Measurements from ENCODE around the gene BCCIP.

BCCIP gene

GRCh38 chr10:125797994-125798662, 25.2 kb upstream of the BCCIP start:
- no peak for DNase-seq (ENCODE audit: low spot score)

- no peak for DNase-seq (ENCODE audit: low spot score)
Observed at GRCh38 chr10:125799451-125800182, 23.7 kb upstream of the BCCIP start.

DNA sequence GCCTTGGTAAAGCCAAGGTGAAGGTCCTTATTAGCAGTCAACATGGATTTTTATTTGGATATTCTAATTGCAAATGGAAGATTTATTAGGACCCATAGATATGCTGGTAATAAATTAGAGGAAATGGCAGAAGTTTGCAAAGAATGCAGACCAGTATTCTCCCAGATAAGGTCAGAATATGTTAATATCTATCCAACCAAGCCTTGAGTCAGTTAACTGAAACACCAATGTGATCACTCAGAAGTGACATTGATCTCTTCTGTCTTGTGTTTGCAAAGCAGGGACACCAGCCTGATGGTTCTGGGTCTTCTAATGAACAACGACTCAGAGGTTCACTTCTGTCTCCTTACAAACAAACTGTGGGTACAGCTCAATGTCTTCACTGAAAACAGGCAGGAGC, 21.8 kb upstream of the BCCIP start:
- no peak for DNase-seq (ENCODE audit: low spot score)

GRCh38 chr10:125802131-125802530, 21.2 kb upstream of the BCCIP start:
- DNase-seq (ENCODE audit: low spot score) = no peak

DNA sequence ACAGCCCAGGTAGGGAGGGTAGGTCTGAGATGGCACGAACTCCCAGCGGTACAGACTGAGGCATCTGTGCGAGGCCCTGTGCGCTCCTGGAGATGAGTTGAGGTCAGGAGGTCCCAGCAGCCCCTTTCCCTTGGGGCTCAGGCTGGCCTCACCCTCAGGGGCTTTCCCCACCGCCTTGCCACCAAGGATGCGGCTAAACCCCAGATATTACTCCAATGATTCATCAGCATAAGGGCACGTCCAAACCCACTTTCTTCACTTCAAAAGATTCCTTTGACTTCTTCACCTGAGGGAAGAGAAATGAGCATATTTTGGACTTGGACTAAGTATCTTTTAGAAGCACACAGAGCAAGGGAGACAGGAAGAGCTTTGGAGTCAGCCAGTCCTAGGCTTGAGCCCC, 20.6 kb upstream of the BCCIP start:
- no peak for DNase-seq (ENCODE audit: low spot score)

DNA sequence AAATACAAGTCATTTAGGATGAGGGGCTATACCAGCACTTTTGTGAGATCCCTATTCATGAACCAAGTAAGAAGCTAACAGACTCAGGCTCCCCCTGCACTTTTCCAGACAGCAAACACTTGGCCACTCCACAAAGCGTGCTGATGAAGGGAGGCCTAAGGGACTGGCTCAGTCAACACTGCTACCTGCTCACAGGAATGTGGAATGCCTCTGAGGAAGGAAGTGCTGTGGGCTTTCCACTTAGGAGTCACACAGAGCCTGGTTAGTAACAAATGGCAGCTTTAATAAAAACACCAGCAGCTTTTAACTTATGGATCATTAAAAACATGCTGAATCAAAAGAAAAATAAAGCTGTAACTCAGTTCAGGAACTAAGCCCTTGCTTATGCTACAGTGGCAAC, 15.3 kb upstream of the BCCIP start:
- DNase-seq (ENCODE audit: low spot score) = no peak

GRCh38 chr10:125811251-125811650, 12.1 kb upstream of the BCCIP start:
- no peak for DNase-seq (ENCODE audit: low spot score)

DNA sequence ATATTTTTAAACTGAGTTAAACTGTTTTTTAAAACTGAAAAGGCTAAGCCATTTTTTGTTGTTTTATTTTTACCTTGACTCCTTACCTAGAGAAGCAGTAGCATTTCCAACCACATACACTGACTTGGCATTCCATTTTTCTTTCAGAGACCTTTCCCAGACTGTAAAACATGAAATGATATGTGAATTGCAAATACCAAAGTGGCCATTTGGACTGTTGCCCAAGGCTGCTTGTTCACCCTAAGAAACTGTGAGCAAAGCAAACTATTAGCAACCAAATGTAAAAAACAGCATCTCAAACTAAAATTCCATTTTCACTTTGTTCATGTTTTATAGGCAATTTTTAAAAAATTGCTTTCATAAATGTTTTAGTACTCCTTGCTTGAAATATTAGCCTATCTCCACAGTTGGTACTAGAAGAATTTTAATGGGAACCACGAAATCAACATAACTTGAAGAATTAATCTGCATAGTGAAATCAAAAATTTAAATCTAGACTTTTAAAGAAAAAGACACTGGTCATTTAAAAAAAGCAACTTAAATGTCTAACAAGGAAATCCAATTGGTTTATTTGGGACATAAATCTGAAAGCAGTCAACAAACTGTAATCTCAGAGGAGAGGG, 11.1 kb upstream of the BCCIP start:
- DNase-seq (ENCODE audit: low spot score) = no peak

DNA sequence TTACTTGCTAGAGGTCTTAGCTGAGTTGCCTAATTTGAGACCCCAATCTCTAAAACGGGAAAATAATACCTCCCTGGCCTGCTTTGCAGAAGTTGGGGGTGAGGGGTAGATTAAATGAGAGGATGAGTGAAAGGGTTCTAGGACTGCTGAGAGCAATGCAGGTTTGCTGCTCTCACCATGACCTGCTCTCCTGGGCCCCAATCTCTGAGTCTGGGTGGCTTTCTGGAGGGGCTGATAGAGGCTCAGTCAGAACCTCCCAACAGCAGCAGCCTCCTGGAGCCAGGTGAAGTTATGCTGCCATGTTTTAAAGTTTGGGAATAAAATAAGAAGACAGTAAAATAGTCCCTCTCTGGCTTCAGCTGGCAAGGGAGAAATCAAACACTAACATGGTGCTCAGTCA, 7.6 kb upstream of the BCCIP start:
- DNase-seq (ENCODE audit: low spot score) = no peak

DNA sequence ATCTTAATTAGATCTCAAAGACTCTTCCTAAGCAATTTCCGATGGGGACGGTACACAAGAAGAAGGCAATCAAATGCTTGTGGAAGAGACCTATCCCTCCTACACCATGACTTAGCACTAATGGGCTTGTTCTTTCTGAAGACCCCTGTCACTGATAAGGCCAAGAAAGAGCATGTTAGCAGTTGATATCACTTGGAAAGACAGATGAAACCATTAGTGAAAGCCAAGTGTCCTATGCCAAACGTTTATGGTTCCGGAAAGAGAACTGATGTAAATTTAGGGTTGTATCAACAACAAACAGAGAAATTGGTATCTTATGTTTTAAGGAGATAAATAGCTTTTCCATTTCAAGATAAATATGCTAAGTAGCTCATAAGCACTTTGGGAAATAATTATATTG, 6.8 kb upstream of the BCCIP start:
- DNase-seq (ENCODE audit: low spot score) = no peak

DNA sequence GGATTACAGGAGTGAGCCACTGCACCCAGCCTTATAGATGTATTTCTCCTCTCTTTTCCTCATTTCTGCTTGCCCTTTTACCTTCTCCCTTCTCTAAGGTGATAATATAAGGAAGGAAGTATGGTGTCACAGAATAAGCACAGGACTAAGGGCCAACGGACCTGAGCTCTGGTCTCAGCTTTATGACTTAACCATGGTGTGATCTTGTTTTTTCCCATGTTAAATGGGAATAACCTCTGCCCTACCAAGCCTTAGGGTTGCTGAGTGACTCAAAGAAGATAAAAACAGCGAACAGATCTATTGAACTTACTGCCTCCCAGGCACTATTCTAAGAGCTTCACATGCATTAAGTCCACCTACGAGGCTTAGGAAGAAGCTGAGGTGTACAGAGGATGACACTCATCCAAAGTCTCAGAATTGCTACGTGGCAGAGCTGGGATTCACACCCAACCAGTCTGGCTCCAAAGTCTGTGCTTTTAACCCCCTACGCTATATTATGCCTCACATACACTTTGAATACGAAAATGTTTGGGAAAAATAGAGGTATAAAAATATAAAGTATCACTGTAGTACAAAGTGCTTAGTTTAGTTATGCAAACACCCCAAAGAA, 5.9 kb upstream of the BCCIP start:
- no peak for DNase-seq (ENCODE audit: low spot score)

DNA sequence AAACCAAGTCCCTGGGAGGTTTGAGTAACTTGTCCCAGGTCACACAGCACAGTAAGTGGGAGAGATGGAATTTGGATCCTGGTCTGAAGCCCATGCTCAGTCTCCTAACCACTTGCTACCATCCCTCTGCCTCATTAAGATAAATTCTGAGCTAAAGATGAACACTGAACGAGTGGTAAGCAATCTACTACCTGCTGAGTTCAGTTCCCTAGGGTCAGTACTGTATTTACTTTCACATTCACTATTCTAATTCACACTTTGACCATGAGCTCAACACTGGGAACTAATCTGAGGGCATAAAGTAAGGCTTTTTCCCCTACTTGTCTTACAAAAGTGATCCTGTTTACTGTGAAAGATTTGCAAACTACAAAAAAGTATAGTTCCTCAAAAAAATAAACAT, 2.6 kb upstream of the BCCIP start:
- no peak for DNase-seq (ENCODE audit: low spot score)

- DNase-seq (ENCODE audit: low spot score) = no peak
Observed at GRCh38 chr10:125823663-125824251, 411 bp downstream of the BCCIP start.

DNA sequence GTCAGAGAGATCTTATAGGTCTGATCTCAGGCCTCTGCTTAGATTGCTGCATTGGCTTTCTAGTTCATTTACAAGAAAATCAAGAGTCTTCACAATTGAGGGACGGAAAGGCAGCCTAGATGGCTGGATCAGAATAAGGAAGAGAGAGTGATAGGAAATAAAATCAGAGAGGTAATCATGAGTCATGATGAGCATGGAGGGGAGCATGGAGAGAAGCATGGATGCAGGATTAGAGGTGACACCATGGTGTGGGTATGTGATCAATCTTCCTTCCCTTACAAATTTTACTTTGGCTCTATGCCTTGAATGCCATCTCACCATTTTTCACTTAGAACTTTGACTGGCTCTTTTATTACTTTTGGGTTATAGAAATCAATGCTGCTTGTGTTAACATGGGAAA, 1.4 kb downstream of the BCCIP start:
- DNase-seq (ENCODE audit: low spot score) = no peak

GRCh38 chr10:125827133-125827532, 3.8 kb downstream of the BCCIP start:
- DNase-seq (ENCODE audit: low spot score) = no peak

- no peak for DNase-seq (ENCODE audit: low spot score)
Observed at GRCh38 chr10:125828311-125828710, 5.0 kb downstream of the BCCIP start.

DNA sequence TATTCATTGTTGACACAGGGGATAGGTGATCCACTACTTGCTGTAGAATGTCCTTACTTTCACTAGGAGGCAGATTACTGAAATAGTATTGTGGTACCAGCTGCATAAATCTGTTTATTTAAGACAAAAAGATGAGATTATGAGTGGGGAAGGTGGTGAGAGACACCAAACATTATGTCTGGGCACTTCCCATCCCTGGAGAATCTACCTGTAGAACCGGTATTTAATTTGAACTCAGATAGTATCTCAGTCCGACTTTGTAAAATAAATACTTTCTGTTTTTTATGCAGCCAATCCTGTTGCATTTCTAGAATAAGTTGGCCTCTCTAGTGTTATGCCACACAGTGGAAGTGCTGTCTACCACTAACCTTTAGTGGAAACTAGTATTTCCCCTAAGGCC, 13.4 kb downstream of the BCCIP start:
- DNase-seq (ENCODE audit: low spot score) = no peak

DNA sequence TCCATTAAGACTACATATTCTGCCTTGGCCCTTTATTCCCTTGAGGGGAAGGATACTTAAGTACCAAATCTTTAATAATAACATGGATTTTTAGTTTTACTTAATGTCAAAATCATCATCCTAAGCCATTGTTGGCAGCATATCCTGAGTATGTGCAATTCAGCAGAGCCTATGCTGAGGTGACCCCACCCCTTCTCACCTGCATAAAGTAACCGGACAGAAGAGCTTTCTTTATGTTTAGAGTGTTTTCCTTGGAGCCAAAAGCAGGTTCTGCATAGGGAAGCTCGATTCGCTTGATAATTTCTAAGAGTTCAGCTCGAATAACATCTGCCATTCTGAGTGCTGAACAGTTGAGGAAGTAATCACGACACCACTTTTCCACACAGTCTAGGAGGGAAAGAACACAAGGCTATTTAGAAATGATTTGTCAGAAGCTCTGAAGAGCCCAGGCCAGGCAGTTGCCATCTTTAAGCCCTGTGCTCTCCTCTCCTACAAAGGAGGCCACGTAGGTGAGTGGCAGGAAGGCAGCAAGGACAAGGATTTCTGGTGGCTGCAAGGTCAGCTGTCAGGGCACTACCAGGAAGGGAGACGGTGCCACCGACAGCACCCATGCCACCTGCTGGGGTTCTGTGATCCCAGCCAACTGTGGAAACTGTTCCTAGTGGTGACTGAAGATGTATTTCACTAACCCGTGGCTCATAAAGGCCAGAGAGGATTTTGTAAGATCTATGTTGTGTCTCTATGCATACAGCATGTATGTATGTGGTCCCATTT, 15.6 kb downstream of the BCCIP start:
- no peak for DNase-seq (ENCODE audit: low spot score)

DNA sequence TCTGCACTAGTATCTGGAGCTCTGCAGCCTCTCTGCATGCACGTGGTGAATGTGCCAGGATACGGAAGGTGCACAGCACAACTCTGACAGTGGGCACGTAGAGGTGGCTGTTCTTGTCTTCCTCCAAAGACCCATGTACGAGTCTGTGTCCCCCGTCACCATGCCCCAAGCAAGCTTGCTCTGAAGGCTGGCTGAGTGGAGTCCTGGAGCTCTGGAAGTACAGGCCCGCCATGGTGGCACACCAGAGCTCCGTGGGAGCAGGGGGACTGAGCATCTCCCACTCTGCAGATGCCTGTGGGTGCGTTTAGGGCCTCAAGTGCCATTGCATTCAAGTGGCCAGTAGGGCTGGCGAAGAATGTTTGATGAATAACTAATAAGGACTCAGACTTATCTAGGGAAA, 17.1 kb downstream of the BCCIP start:
- no peak for DNase-seq (ENCODE audit: low spot score)

GRCh38 chr10:125840955-125841354, 17.6 kb downstream of the BCCIP start:
- no peak for DNase-seq (ENCODE audit: low spot score)

DNA sequence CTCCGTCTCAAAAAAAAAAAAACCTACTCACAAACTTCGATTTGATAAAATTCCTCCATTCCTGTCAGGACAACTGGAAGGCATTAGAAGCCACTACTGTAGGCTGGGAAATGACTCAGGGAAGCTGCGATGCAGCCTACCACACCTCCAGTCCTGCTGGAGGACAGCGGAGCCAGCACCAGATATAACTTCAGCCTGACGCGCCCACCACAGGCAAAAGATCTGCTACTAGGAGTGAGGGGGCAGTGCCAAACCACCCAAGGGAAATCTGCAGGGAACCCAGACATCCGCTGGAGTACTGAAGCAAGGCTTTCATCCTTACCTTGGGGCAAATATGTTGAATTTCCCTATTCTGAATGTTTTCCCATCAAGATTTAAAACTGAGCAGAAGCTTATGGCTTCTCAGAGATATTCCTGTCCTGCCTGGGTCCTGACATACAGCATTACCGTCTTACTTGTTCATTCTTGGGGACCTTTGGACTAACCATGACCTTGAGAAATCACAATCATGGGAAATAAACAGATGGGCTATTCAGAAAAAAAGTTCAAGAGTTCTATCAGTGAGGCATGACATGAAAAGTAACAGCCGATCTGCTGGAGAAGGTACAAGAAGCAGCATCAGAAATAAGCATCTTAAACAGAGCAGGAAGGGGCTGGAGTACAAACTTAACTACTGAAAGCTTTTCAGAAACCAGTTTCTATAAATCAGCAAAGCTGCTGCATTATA, 20.4 kb downstream of the BCCIP start:
- DNase-seq (ENCODE audit: low spot score) = no peak
